HepG2 (cell line): Measurements from ENCODE around the gene DNM1.

Source experiments
- FOXJ3 ChIP-seq: sonication (generic); formaldehyde crosslinking; IDR thresholded peaks from 2 replicates; pipeline ENCODE4 v1.4.0; 2020; ENCODE audit warnings: missing genetic modification reagents, mild to moderate bottlenecking, borderline replicate concordance
- MAZ ChIP-seq, 2 experiments: sonication (generic) in 1 of 2; formaldehyde crosslinking in 1 of 2; IDR thresholded peaks; 2 replicates each; pipeline versions ENCODE4 v1.5.0 to v1.6.1; 2012 to 2020; ENCODE audit warnings: low read depth in 2 of 2, mild to moderate bottlenecking in 2 of 2, borderline replicate concordance in 1 of 2, improper control_type of control experiment in 1 of 2, low read length in 1 of 2, missing genetic modification reagents in 1 of 2, moderate library complexity in 1 of 2
- MXI1 ChIP-seq: IDR thresholded peaks from 3 replicates; pipeline ENCODE4 v1.6.1; 2012; ENCODE audit warnings: low read depth, low read length, inconsistent platforms, borderline replicate concordance
- NONO ChIP-seq, 2 experiments: fragments of 450-650 bp in 1 of 2; sonication (generic) in 1 of 2; formaldehyde crosslinking in 1 of 2; IDR thresholded peaks in 1 of 2; conservative IDR thresholded peaks in 1 of 2; 2 replicates each; pipeline versions ENCODE4 v1.6.1 to v1.8.0; 2017 to 2022; ENCODE audit warnings: mild to moderate bottlenecking in 1 of 2, missing genetic modification reagents in 1 of 2, moderate library complexity in 1 of 2
- ZNF552 ChIP-seq: sonication (generic); formaldehyde crosslinking; IDR thresholded peaks from 2 replicates; pipeline ENCODE4 v1.9.0; 2022; ENCODE audit warnings: missing genetic modification reagents, mild to moderate bottlenecking, borderline replicate concordance

GRCh38 chr9:128276008-128276573, 72.9 kb downstream of the DNM1 start, which contains the start of gene SWI5:
- TF ChIP-seq NONO (IDR thresholded peaks at IDR 0.05) (no peak), NONO (CRISPR knock-in tag; conservative IDR thresholded peaks at IDR 0.05) (no peak), ZNF552 (no peak), FOXJ3 (CRISPR knock-in tag) (no peak), MAZ (IDR thresholded peaks at IDR 0.05; ENCODE audit: borderline replicate concordance, low read depth, low read length) (0 out of 2 replicates have a peak, but pooled peaks have one; percentile 10), MAZ (CRISPR knock-in tag; IDR thresholded peaks at IDR 0.05; ENCODE audit: low read depth) (no peak), MXI1 (peak; percentile 82; the same call in 1 of the 3 replicates)
